Mucosa of rectum (tissue), 2 donors: ENCODE results near the gene KRTAP4-8.
"Not testable (repeated sequence)": the region's sequence is repeated elsewhere in the genome, so short reads cannot be mapped to it uniquely, and the experiment has no call there.

Experiments
- H3K27ac ChIP-seq, 2 donors: one replicate each; pipeline ENCODE4 v1.7.0; 2013; ENCODE audit warnings: inconsistent platforms in 2 of 2, low read depth in 2 of 2, low read length in 2 of 2
- H3K27me3 ChIP-seq, 2 donors: one replicate each; pipeline ENCODE4 v1.7.0; 2013; ENCODE audit warnings: low read length in 2 of 2; ENCODE audit not compliant: control insufficient read depth in 2 of 2, insufficient read depth in 2 of 2
- H3K36me3 ChIP-seq, 2 donors: one replicate each; pipeline ENCODE4 v1.7.0; 2013; ENCODE audit warnings: low read length in 2 of 2; ENCODE audit not compliant: control insufficient read depth in 2 of 2, insufficient read depth in 2 of 2
- H3K4me1 ChIP-seq, 2 donors: one replicate each; pipeline ENCODE4 v1.7.0; 2013; ENCODE audit warnings: low read length in 2 of 2, mild to moderate bottlenecking in 1 of 2; ENCODE audit not compliant: control insufficient read depth in 2 of 2, insufficient read depth in 2 of 2
- H3K4me3 ChIP-seq, 2 donors: one replicate each; pipeline ENCODE4 v1.7.0; 2013; ENCODE audit warnings: low read length in 2 of 2
- H3K9ac ChIP-seq, 2 donors: one replicate each; pipeline ENCODE4 v1.7.0; 2013; ENCODE audit warnings: low read length in 2 of 2, low read depth in 1 of 2, mild to moderate bottlenecking in 1 of 2
- H3K9me3 ChIP-seq, 2 donors: one replicate each; pipeline ENCODE4 v1.7.0; 2013; ENCODE audit warnings: low read length in 2 of 2; ENCODE audit not compliant: control insufficient read depth in 2 of 2
- donor health status: healthy.
- donor health status: Normal muscosa, but diverticular disease.

The KRTAP4-8 gene

GRCh38 chr17:41088760-41089352 lies 9.1 kb downstream of the KRTAP4-8 start:
- H3K9me3 ChIP-seq, H3K4me3 ChIP-seq, H3K27ac ChIP-seq, H3K27me3 ChIP-seq, H3K4me1 ChIP-seq, H3K9ac ChIP-seq, H3K36me3 ChIP-seq: not testable (repeated sequence)

GRCh38 chr17:41084100-41084856 lies 13.7 kb downstream of the KRTAP4-8 start, which contains the start of gene KRTAP4-7:
Gene KRTAP4-7 (plus strand): TSS chr17:41084150. CDS start chr17:41084207, 57 bp downstream.
- H3K36me3 ChIP-seq, H3K27me3 ChIP-seq: not testable (repeated sequence)

GRCh38 chr17:41083427-41083826 lies 14.5 kb downstream of the KRTAP4-8 start:
- not testable (repeated sequence) for H3K4me3 ChIP-seq, H3K4me1 ChIP-seq, H3K9me3 ChIP-seq, H3K27me3 ChIP-seq, H3K27ac ChIP-seq, H3K9ac ChIP-seq, H3K36me3 ChIP-seq

More at GRCh38 chr17:41084100-41084856, 13.7 kb downstream of the KRTAP4-8 start, which contains the start of gene KRTAP4-7:
- not testable (repeated sequence) for H3K27ac ChIP-seq, H3K4me1 ChIP-seq, H3K9ac ChIP-seq, H3K4me3 ChIP-seq, H3K9me3 ChIP-seq

GRCh38 chr17:41082626-41083025 lies 15.3 kb downstream of the KRTAP4-8 start:
- Histone ChIP-seq H3K27ac (no peak overlapping the region), H3K36me3 (no peaks in the 10 kb centered on the region), H3K9ac (no peak overlapping the region), H3K9me3 (no peaks in the 10 kb centered on the region), H3K4me1 (no peaks in the 10 kb centered on the region), H3K4me3 (no peak overlapping the region), H3K27me3 (peaks cover 0 to under 1% of the 10 kb centered on the region in 2 donors)

GRCh38 chr17:41076788-41077187 lies 21.2 kb downstream of the KRTAP4-8 start:
- Histone ChIP-seq H3K27ac (no peak overlapping the region), H3K9me3 (no peaks in the 10 kb centered on the region), H3K27me3 (peaks cover 3% of the 10 kb centered on the region in 2 donors), H3K9ac (no peak overlapping the region), H3K4me1 (no peaks in the 10 kb centered on the region), H3K4me3 (no peak overlapping the region), H3K36me3 (no peaks in the 10 kb centered on the region)

GRCh38 chr17:41073676-41074075 lies 24.3 kb downstream of the KRTAP4-8 start:
- Histone ChIP-seq H3K4me3 (no peak overlapping the region), H3K36me3 (no peaks in the 10 kb centered on the region), H3K27me3 (peaks cover 3% of the 10 kb centered on the region in 2 donors), H3K9me3 (no peaks in the 10 kb centered on the region), H3K27ac (no peak overlapping the region), H3K9ac (no peak overlapping the region), H3K4me1 (no peaks in the 10 kb centered on the region)

- Histone ChIP-seq H3K27ac (no peak overlapping the region), H3K4me1 (no peaks in the 10 kb centered on the region), H3K9me3 (no peaks in the 10 kb centered on the region), H3K27me3 (peaks cover 0 to 3% of the 10 kb centered on the region in 2 donors), H3K36me3 (no peaks in the 10 kb centered on the region), H3K4me3 (no peak overlapping the region), H3K9ac (no peak overlapping the region)
Observed at GRCh38 chr17:41071606-41072360, 26.2 kb downstream of the KRTAP4-8 start.

GRCh38 chr17:41069031-41069430 lies 28.9 kb downstream of the KRTAP4-8 start:
- H3K9ac ChIP-seq = no peak overlapping the region
- no peaks in the 10 kb centered on the region for H3K27me3 ChIP-seq

GRCh38 chr17:41067281-41067680 lies 30.7 kb downstream of the KRTAP4-8 start:
- no peak overlapping the region for H3K9ac ChIP-seq
- H3K4me3 ChIP-seq = no peak overlapping the region
- no peaks in the 10 kb centered on the region for H3K9me3 ChIP-seq
- H3K36me3 ChIP-seq = no peaks in the 10 kb centered on the region
- no peaks in the 10 kb centered on the region for H3K4me1 ChIP-seq
- no peak overlapping the region for H3K27ac ChIP-seq
- H3K27me3 ChIP-seq = no peaks in the 10 kb centered on the region

More at GRCh38 chr17:41069031-41069430, 28.9 kb downstream of the KRTAP4-8 start:
- no peak overlapping the region for H3K27ac ChIP-seq
- no peaks in the 10 kb centered on the region for H3K36me3 ChIP-seq
- H3K4me1 ChIP-seq = no peaks in the 10 kb centered on the region
- no peaks in the 10 kb centered on the region for H3K9me3 ChIP-seq
- H3K4me3 ChIP-seq = no peak overlapping the region
